HG03432 (cell line): ENCODE data around the gene OR5K1.
A peak's percentile ranks its signal among the peaks of the same experiment; 100 is the strongest.

Experiments
- ATAC-seq: cut with Tn5 transposase; IDR thresholded peaks from one replicate; pipeline ENCODE4 v1.9.1; 2021; ENCODE audit warnings: mild to moderate bottlenecking, moderate library complexity; ENCODE audit not compliant: unreplicated experiment

Gene OR5K1

GRCh38 chr3:98513736-98514135, 50.7 kb downstream of the OR5K1 start:
- ATAC-seq: no peak

GRCh38 chr3:98514948-98515347, 51.9 kb downstream of the OR5K1 start:
- ATAC-seq: no peak

GRCh38 chr3:98518816-98519215, 55.8 kb downstream of the OR5K1 start:
- ATAC-seq: no peak

DNA sequence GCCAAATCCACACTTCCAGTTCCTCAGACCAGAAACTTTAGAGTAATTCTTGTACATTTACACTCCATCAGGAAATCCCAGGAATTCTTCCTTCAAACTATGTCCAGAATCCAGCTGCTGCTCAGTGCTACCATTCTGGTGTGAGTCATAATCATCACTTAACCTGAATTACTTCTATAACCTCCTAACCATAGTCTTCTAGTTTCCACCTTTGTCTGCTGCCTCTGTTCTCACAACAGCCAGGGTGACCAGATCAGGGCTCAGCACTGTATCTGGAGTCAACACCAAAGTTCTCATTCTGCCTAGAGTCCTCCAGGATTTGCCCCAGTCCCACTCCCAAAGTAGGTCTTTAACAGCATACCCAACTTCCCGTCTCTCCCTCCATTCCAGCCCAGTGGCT, 56.4 kb downstream of the OR5K1 start:
- ATAC-seq: no peak

GRCh38 chr3:98521897-98522543, 59.0 kb downstream of the OR5K1 start:
- ATAC-seq: peak; percentile 46
